ENCODE results near the gene NPAS3.

Gene NPAS3

DNA sequence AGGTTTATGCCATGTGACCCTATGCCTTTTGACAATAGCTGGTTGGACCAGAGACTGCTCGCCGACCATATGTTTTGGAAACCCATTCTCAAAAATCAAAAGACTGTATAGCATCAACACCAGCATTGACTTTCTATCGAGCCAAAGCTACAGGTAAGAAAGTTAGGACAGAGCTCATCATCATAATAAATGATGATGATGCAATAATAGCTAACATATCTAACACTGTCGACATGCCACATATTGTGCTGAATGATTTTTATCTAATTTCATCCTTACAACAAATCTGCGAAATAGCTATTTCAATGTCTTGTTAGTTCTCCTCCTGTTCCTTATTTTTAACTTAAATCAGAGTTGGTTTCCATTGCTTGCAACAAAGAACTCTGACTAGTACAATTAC, 909.3 kb downstream of the NPAS3 start:
- H3K36me3 ChIP-seq (ENCODE audit: insufficient read depth, low read length): no peaks in the 10 kb centered on the region
- H3K4me1 ChIP-seq (ENCODE audit: insufficient read depth, low read length): peaks cover 23% of the 10 kb centered on the region
- 96% methylated on average over 4 of the region's 5 CpGs for WGBS
- H3K27me3 ChIP-seq (ENCODE audit: insufficient read depth, low read length): no peaks in the 10 kb centered on the region
- H3K9me3 ChIP-seq (ENCODE audit: insufficient read depth, low read depth, low read length): no peaks in the 10 kb centered on the region
- H3K4me3 ChIP-seq (ENCODE audit: low read length): no peak overlapping the region
- H3K9ac ChIP-seq (ENCODE audit: low read depth, low read length): no peak overlapping the region
- no peak overlapping the region for H3K27ac ChIP-seq (ENCODE audit: low read depth, low read length)

DNA sequence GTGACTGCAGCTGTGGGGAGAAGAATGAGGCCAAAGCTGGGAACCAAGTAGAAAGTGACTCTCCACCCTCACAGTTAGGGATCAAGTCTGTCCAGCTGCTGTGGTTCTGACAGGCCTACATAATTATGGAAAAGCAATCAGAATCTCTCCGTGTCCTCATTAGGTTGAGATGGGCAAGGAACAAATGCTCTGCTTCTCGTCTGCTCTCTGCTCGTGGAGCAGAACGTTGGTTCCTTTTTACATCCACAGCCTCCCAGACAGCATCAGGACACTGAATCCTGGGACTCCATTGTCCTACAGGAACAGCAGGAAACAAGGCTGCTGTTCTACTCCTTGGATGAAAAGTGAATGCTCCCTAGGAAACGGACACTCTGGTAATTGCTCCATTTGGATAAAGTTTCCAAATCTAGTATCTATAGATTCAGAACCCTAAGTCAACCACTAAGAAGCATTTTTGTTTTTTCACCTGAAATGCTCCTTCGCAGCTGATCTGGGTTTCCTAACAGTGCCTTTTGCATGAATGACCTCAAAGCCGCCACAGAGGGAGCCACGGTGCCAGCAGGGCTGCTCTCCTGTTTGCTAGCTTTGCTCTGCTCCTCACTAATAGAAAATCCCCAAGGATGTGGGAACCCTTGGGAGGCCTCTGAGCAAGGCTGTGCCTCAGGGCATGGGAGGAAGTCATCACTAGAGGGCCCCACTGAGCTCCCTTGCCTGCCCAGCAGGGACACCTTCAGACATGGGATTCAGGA, 910.2 kb downstream of the NPAS3 start:
- 46% methylated on average over 8 of the region's 8 CpGs for WGBS
- Histone ChIP-seq H3K36me3 (ENCODE audit: insufficient read depth, low read length) (no peaks in the 10 kb centered on the region), H3K9me3 (ENCODE audit: insufficient read depth, low read depth, low read length) (no peaks in the 10 kb centered on the region), H3K4me1 (ENCODE audit: insufficient read depth, low read length) (peaks cover 23% of the 10 kb centered on the region), H3K27me3 (ENCODE audit: insufficient read depth, low read length) (no peaks in the 10 kb centered on the region), H3K9ac (ENCODE audit: low read depth, low read length) (no peak overlapping the region), H3K27ac (ENCODE audit: low read depth, low read length) (no peak overlapping the region), H3K4me3 (ENCODE audit: low read length) (no peak overlapping the region)

GRCh38 chr14:33849455-33849801, 910.7 kb downstream of the NPAS3 start:
- no peak overlapping the region for H3K27ac ChIP-seq (ENCODE audit: low read depth, low read length)
- no peaks in the 10 kb centered on the region for H3K36me3 ChIP-seq (ENCODE audit: insufficient read depth, low read length)
- 100% methylated on average over 1 of the region's 1 CpG for WGBS
- H3K4me3 ChIP-seq (ENCODE audit: low read length): no peak overlapping the region
- no peaks in the 10 kb centered on the region for H3K27me3 ChIP-seq (ENCODE audit: insufficient read depth, low read length)
- H3K9me3 ChIP-seq (ENCODE audit: insufficient read depth, low read depth, low read length): no peaks in the 10 kb centered on the region
- H3K9ac ChIP-seq (ENCODE audit: low read depth, low read length): no peak overlapping the region
- H3K4me1 ChIP-seq (ENCODE audit: insufficient read depth, low read length): peaks cover 23% of the 10 kb centered on the region

GRCh38 chr14:33850826-33851225, 912.1 kb downstream of the NPAS3 start:
- H3K27me3 ChIP-seq (ENCODE audit: insufficient read depth, low read length): no peaks in the 10 kb centered on the region
- H3K9ac ChIP-seq (ENCODE audit: low read depth, low read length): no peak overlapping the region
- no peak overlapping the region for H3K27ac ChIP-seq (ENCODE audit: low read depth, low read length)
- 84% methylated on average over 7 of the region's 7 CpGs for WGBS
- no peak overlapping the region for H3K4me3 ChIP-seq (ENCODE audit: low read length)
- H3K9me3 ChIP-seq (ENCODE audit: insufficient read depth, low read depth, low read length): no peaks in the 10 kb centered on the region
- H3K4me1 ChIP-seq (ENCODE audit: insufficient read depth, low read length): peaks cover 23% of the 10 kb centered on the region
- no peaks in the 10 kb centered on the region for H3K36me3 ChIP-seq (ENCODE audit: insufficient read depth, low read length)

- H3K4me3 ChIP-seq (ENCODE audit: low read length): no peak overlapping the region
- 82% methylated on average over 6 of the region's 6 CpGs for WGBS
- H3K9me3 ChIP-seq (ENCODE audit: insufficient read depth, low read depth, low read length): no peaks in the 10 kb centered on the region
- no peak overlapping the region for H3K9ac ChIP-seq (ENCODE audit: low read depth, low read length)
- peaks cover 23% of the 10 kb centered on the region for H3K4me1 ChIP-seq (ENCODE audit: insufficient read depth, low read length)
- no peaks in the 10 kb centered on the region for H3K36me3 ChIP-seq (ENCODE audit: insufficient read depth, low read length)
- no peaks in the 10 kb centered on the region for H3K27me3 ChIP-seq (ENCODE audit: insufficient read depth, low read length)
- no peak overlapping the region for H3K27ac ChIP-seq (ENCODE audit: low read depth, low read length)
Observed at GRCh38 chr14:33851366-33851765, 912.7 kb downstream of the NPAS3 start.

GRCh38 chr14:33851931-33852330, 913.3 kb downstream of the NPAS3 start:
- Histone ChIP-seq H3K9me3 (ENCODE audit: insufficient read depth, low read depth, low read length) (no peaks in the 10 kb centered on the region), H3K4me3 (ENCODE audit: low read length) (no peak overlapping the region), H3K36me3 (ENCODE audit: insufficient read depth, low read length) (no peaks in the 10 kb centered on the region), H3K27me3 (ENCODE audit: insufficient read depth, low read length) (no peaks in the 10 kb centered on the region), H3K27ac (ENCODE audit: low read depth, low read length) (no peak overlapping the region), H3K4me1 (ENCODE audit: insufficient read depth, low read length) (peaks cover 23% of the 10 kb centered on the region), H3K9ac (ENCODE audit: low read depth, low read length) (no peak overlapping the region)
- WGBS: 50% methylated on average over 5 of the region's 5 CpGs

All from HUES64 (cell line).